Measurements from ENCODE around the gene PCYT1A. TPM values are rescaled to one million over a fixed set of nuclear protein-coding genes. Genes with fewer than 3 reads are reported as not detected.

Gene PCYT1A
- total RNA-seq, 1 experiment from 2014 or later: 64.5 TPM

DNA sequence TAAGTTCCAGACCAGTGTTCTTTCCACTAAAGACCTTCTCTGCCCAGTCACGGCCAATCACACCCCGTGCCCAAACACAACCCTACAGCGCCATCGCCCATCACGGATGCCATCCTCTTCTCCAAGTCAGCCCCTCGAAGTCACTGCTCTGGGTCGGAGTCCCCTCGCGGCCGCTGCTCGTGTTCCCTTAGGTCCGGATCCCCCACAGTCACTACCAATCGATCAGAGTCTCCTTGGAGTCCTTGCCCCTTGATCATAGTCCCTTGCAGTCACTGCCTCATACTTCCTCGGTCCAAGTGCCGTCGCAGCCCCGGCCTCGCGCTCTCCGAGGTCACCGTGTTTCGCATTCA is 461 bp downstream of the PCYT1A start:
- peaks cover 20% of the 10 kb centered on the region for H3K36me3 Mint-ChIP-seq (ENCODE audit: insufficient read depth, unreplicated experiment)
- H3K4me1 Mint-ChIP-seq (ENCODE audit: insufficient read depth, unreplicated experiment): peaks cover 26% of the 10 kb centered on the region
- H3K9me3 Mint-ChIP-seq (ENCODE audit: unreplicated experiment): no peaks in the 10 kb centered on the region
- no peaks in the 10 kb centered on the region for H3K27me3 Mint-ChIP-seq (ENCODE audit: insufficient read depth, unreplicated experiment)
- ChIA-PET CTCF (no interaction called here), POLR2A (interaction anchor here (0.6 to 3.1 kb wide), 10 partner anchors 7 to 655 kb away, joined by 3 to 13 read pairs (median 4); partner anchors contain the start of genes NCBP2 and UBXN7)
- TF ChIP-seq, protein P1, sequence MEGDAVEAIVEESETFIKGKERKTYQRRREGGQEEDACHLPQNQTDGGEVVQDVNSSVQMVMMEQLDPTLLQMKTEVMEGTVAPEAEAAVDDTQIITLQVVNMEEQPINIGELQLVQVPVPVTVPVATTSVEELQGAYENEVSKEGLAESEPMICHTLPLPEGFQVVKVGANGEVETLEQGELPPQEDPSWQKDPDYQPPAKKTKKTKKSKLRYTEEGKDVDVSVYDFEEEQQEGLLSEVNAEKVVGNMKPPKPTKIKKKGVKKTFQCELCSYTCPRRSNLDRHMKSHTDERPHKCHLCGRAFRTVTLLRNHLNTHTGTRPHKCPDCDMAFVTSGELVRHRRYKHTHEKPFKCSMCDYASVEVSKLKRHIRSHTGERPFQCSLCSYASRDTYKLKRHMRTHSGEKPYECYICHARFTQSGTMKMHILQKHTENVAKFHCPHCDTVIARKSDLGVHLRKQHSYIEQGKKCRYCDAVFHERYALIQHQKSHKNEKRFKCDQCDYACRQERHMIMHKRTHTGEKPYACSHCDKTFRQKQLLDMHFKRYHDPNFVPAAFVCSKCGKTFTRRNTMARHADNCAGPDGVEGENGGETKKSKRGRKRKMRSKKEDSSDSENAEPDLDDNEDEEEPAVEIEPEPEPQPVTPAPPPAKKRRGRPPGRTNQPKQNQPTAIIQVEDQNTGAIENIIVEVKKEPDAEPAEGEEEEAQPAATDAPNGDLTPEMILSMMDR (IDR thresholded peaks at IDR 0.05; ENCODE audit: unreplicated experiment): no peak
- intact Hi-C loops (cut with micrococcal nuclease): no loop called here
- peak; percentile 19 for DNase-seq (ENCODE audit: unreplicated experiment)
- no TSS peak for BruUV-seq (replicated peaks)
- peak overlapping the region; percentile 100 for H3K4me3 Mint-ChIP-seq (ENCODE audit: unreplicated experiment)
- peak overlapping the region; percentile 99 for H3K27ac Mint-ChIP-seq (ENCODE audit: low read depth, unreplicated experiment)

DNA sequence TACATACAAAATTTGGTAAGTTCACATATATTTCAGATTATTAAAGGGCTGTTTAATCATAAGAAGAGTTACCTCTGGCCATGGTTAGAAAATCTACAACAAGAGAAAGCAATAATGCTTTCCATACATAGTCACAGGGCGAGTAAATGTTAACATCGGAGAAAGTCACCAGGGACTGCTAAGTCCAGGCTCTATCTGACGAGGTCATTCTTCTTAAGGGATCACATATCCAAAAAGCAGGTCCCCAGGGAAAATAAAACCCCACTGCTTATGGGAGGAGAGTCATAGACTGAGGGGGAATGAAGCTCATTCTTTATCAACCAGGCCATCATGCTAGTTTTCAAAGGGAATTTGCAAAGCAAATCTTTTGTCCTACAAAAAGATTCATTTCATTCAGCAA is 3.1 kb downstream of the PCYT1A start:
- TF ChIP-seq, protein P1 (IDR thresholded peaks at IDR 0.05; ENCODE audit: unreplicated experiment): no peak
- no peaks in the 10 kb centered on the region for H3K9me3 Mint-ChIP-seq (ENCODE audit: unreplicated experiment)
- BruUV-seq (replicated peaks): no TSS peak
- no peak overlapping the region for H3K27ac Mint-ChIP-seq (ENCODE audit: low read depth, unreplicated experiment)
- H3K4me1 Mint-ChIP-seq (ENCODE audit: insufficient read depth, unreplicated experiment): peaks cover 29% of the 10 kb centered on the region
- no peak for DNase-seq (ENCODE audit: unreplicated experiment)
- intact Hi-C loops (cut with micrococcal nuclease): no loop called here
- peaks cover 20% of the 10 kb centered on the region for H3K36me3 Mint-ChIP-seq (ENCODE audit: insufficient read depth, unreplicated experiment)
- H3K27me3 Mint-ChIP-seq (ENCODE audit: insufficient read depth, unreplicated experiment): no peaks in the 10 kb centered on the region
- H3K4me3 Mint-ChIP-seq (ENCODE audit: unreplicated experiment): no peak overlapping the region
- ChIA-PET POLR2A (interaction anchor here (1.3 to 1.9 kb wide), 2 partner anchors 33 to 53 kb away, joined by 3 to 10 read pairs; partner anchors contain the start of genes DYNLT2B and TM4SF19), CTCF (no interaction called here)

DNA sequence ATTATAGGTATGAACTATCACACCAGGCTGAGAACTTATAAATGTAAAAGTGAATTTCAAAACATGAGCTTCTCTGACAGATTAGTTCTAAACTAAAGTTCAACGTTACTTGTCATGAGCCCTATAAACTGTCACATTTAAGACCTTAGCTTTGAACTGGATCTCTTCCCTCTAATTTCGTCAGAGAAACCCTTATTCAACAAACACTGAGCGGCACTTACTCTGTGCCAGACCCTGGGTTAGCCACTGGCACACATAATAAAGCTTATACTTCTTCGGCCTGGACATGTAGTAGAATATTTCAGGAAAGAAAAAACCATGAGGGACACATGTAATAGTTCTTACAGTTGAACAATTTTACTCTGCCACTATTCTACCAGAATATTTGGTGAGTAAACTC is 5.6 kb downstream of the PCYT1A start:
- Mint-ChIP-seq H3K36me3 (ENCODE audit: insufficient read depth, unreplicated experiment) (peaks cover 10% of the 10 kb centered on the region), H3K4me1 (ENCODE audit: insufficient read depth, unreplicated experiment) (peaks cover 32% of the 10 kb centered on the region), H3K27me3 (ENCODE audit: insufficient read depth, unreplicated experiment) (no peaks in the 10 kb centered on the region), H3K9me3 (ENCODE audit: unreplicated experiment) (no peaks in the 10 kb centered on the region), H3K27ac (ENCODE audit: low read depth, unreplicated experiment) (no peak overlapping the region), H3K4me3 (ENCODE audit: unreplicated experiment) (no peak overlapping the region)
- no TSS peak for BruUV-seq (replicated peaks)
- TF ChIP-seq, protein P1 (IDR thresholded peaks at IDR 0.05; ENCODE audit: unreplicated experiment): no peak
- POLR2A ChIA-PET: interaction anchor here (0.6 to 2.3 kb wide), 6 partner anchors 9 to 221 kb away, joined by 3 to 11 read pairs (median 4); partner anchors contain the start of genes RNF168 and TM4SF19
- intact Hi-C loops (cut with micrococcal nuclease): no loop called here
- CTCF ChIA-PET: interaction anchor here (0.6 to 1.3 kb wide), 6 partner anchors 19 to 1086 kb away, joined by 3 read pairs; no protein-coding TSS in a partner anchor
- no peak for DNase-seq (ENCODE audit: unreplicated experiment)

DNA sequence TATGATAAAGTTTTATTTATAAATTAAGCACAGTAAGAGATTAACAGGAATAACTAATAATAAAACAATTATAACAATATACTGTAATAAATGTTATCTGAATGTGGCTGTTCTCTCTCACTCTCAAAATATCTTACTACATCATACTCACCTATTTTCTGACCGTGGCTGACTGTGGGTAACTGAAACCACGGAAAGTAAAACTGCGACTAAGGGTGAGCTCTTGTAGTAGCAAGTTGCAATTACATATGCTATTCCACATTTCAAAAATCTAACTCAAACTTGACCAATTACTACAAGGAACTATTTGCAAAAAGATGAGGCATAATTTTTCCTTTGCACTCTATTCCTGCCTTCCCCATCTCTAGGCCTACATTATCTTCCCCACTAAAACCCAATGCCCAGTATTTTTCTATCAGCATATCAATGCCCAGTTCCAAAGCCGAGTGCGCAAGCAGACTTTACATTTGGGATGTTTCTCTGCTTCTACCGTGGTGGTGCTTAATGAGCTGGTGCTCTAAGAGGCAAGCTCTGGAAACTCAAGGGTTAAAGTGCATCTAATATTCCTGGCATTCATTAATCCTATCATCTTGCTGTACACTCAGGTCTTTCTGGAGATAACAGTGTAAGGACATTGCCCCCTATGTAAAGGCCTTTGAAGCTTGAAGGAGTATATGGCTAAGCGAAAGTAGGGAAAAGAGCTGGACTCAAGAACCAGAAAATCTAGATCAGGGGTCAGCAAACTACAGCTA is 6.7 kb downstream of the PCYT1A start:
- H3K4me3 Mint-ChIP-seq (ENCODE audit: unreplicated experiment): no peak overlapping the region
- no peak overlapping the region for H3K27ac Mint-ChIP-seq (ENCODE audit: low read depth, unreplicated experiment)
- H3K4me1 Mint-ChIP-seq (ENCODE audit: insufficient read depth, unreplicated experiment): peaks cover 27% of the 10 kb centered on the region
- TF ChIP-seq, protein P1 (IDR thresholded peaks at IDR 0.05; ENCODE audit: unreplicated experiment): no peak
- no peaks in the 10 kb centered on the region for H3K9me3 Mint-ChIP-seq (ENCODE audit: unreplicated experiment)
- intact Hi-C loops (cut with micrococcal nuclease): no loop called here
- BruUV-seq (replicated peaks): no TSS peak
- ChIA-PET POLR2A (interaction anchor here (0.6 to 2.3 kb wide), 7 partner anchors 7 to 222 kb away, joined by 3 to 13 read pairs (median 4); partner anchors contain the start of genes PCYT1A, RNF168 and TM4SF19), CTCF (interaction anchor here (0.9 to 1.3 kb wide), 2 partner anchors 17 to 29 kb away, joined by 3 read pairs; no protein-coding TSS in a partner anchor)
- DNase-seq (ENCODE audit: unreplicated experiment): no peak
- no peaks in the 10 kb centered on the region for H3K27me3 Mint-ChIP-seq (ENCODE audit: insufficient read depth, unreplicated experiment)
- H3K36me3 Mint-ChIP-seq (ENCODE audit: insufficient read depth, unreplicated experiment): peaks cover under 1% of the 10 kb centered on the region

Measured in MCF 10A (cell line).